Glutamatergic neuron (in vitro differentiated cells): ENCODE results near the gene JPH4. TPM values are rescaled to one million over a fixed set of nuclear protein-coding genes. Genes with fewer than 3 reads are reported as not detected.

ENCODE experiments used
- DNase-seq: peaks from one replicate; pipeline ENCODE4 v3.0.0; 2022
- H3K27ac Mint-ChIP-seq: one replicate; pipeline ENCODE4 v1.8.0; 2020; ENCODE audit warnings: mild to moderate bottlenecking, mixed read lengths, inconsistent platforms; ENCODE audit not compliant: unreplicated experiment
- H3K27me3 Mint-ChIP-seq: one replicate; pipeline ENCODE4 v1.8.0; 2020; ENCODE audit warnings: mild to moderate bottlenecking, moderate library complexity, mixed read lengths, inconsistent platforms; ENCODE audit not compliant: unreplicated experiment
- H3K36me3 Mint-ChIP-seq: one replicate; pipeline ENCODE4 v1.8.0; 2020; ENCODE audit warnings: mild to moderate bottlenecking, mixed read lengths, inconsistent platforms; ENCODE audit not compliant: unreplicated experiment
- H3K4me1 Mint-ChIP-seq: one replicate; pipeline ENCODE4 v1.8.0; 2020; ENCODE audit warnings: mild to moderate bottlenecking, low read depth, mixed read lengths, inconsistent platforms; ENCODE audit not compliant: unreplicated experiment
- H3K4me3 Mint-ChIP-seq: one replicate; pipeline ENCODE4 v1.8.0; 2020; ENCODE audit warnings: mild to moderate bottlenecking, mixed read lengths, inconsistent platforms; ENCODE audit not compliant: unreplicated experiment
- H3K9me3 Mint-ChIP-seq: one replicate; pipeline ENCODE4 v1.8.0; 2020; ENCODE audit warnings: mild to moderate bottlenecking, moderate library complexity, mixed read lengths, inconsistent platforms; ENCODE audit not compliant: unreplicated experiment
- total RNA-seq: library from RNA; stranded (reverse); fragmentation: NEBNext Ultra II Directional; extraction: Animal tissue kit (Norgen Biotek cat#: 25700); gene quantifications from one replicate; pipeline ENCODE4 v1.2.1, GENCODE V29; 2021; ENCODE audit not compliant: unreplicated experiment
- TF ChIP-seq, protein P1 (sequence below): fragments of 200-600 bp; sonication (generic); IDR thresholded peaks from one replicate; pipeline ENCODE4 v1.5.0; 2021; ENCODE audit not compliant: partially characterized antibody, unreplicated experiment

JPH4 gene
- total RNA-seq, 1 donor from 2014 or later = 52.7 TPM

DNA sequence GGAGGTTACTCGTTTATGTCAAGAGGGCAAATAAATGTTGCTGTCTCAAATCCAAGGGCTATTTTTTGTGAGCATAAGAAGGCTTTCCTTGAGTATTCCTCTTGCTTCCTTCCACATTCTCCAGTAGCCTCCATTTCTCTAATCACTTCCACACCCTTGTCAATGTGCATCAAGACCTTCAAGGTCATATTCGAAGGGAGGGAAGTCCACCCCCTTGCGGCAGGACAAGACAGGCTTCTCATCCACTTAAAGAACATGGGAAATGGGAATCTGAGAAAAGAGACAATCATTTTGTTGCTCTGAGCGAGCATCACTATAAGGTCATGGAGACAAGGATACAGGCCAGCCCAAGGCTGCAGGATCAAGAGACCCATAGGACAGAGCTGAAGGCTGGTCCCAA is 44.4 kb upstream of the JPH4 start:
- H3K36me3 Mint-ChIP-seq = peaks cover 5% of the 10 kb centered on the region
- TF ChIP-seq, protein P1, sequence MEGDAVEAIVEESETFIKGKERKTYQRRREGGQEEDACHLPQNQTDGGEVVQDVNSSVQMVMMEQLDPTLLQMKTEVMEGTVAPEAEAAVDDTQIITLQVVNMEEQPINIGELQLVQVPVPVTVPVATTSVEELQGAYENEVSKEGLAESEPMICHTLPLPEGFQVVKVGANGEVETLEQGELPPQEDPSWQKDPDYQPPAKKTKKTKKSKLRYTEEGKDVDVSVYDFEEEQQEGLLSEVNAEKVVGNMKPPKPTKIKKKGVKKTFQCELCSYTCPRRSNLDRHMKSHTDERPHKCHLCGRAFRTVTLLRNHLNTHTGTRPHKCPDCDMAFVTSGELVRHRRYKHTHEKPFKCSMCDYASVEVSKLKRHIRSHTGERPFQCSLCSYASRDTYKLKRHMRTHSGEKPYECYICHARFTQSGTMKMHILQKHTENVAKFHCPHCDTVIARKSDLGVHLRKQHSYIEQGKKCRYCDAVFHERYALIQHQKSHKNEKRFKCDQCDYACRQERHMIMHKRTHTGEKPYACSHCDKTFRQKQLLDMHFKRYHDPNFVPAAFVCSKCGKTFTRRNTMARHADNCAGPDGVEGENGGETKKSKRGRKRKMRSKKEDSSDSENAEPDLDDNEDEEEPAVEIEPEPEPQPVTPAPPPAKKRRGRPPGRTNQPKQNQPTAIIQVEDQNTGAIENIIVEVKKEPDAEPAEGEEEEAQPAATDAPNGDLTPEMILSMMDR = no peak
- no peak for DNase-seq
- peaks cover 2% of the 10 kb centered on the region for H3K9me3 Mint-ChIP-seq
- H3K4me3 Mint-ChIP-seq = no peak overlapping the region
- H3K4me1 Mint-ChIP-seq = no peaks in the 10 kb centered on the region
- H3K27ac Mint-ChIP-seq = no peak overlapping the region
- H3K27me3 Mint-ChIP-seq = no peaks in the 10 kb centered on the region

DNA sequence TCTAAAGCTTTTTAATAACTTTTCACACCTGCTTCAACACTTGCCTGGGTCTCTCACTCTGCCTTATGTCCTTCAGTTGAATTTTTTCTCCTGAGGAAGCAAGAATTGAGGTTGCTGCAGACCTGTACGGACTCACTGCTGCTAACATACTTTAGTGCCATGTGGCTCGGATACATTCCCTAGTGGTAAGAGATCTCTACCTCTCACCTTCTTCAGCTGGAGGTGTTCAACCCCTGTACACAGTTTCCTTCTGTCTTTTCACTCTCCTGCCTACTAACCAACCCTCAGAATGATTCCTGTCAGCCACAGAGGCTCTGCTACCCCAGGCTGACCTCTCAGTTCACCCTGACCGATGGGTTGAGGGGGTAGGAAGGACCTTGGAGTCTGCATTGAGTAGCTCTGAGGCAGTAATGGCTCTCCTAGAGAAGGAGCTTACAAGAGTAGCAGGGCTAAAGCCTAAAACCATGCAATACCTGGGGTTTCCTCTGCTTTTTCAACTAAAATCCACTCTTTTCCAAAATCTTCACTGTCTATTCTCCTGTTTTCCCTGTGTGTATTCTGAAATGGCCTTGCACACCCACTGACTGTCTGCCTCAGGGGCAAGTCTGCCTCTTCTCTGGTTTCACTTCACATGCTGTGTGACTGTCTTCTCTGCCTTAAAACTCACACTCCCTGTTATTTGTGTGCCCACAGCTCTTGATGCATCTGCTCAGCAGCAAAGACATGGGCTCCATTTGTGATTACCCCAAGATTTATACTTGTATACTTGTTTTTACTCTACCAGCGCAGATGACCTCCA is 43.5 kb upstream of the JPH4 start:
- no peak for DNase-seq
- H3K27ac Mint-ChIP-seq = no peak overlapping the region
- no peak overlapping the region for H3K4me3 Mint-ChIP-seq
- peaks cover 5% of the 10 kb centered on the region for H3K36me3 Mint-ChIP-seq
- TF ChIP-seq, protein P1 = no peak
- H3K4me1 Mint-ChIP-seq = no peaks in the 10 kb centered on the region
- no peaks in the 10 kb centered on the region for H3K27me3 Mint-ChIP-seq
- H3K9me3 Mint-ChIP-seq = peaks cover 2% of the 10 kb centered on the region

DNA sequence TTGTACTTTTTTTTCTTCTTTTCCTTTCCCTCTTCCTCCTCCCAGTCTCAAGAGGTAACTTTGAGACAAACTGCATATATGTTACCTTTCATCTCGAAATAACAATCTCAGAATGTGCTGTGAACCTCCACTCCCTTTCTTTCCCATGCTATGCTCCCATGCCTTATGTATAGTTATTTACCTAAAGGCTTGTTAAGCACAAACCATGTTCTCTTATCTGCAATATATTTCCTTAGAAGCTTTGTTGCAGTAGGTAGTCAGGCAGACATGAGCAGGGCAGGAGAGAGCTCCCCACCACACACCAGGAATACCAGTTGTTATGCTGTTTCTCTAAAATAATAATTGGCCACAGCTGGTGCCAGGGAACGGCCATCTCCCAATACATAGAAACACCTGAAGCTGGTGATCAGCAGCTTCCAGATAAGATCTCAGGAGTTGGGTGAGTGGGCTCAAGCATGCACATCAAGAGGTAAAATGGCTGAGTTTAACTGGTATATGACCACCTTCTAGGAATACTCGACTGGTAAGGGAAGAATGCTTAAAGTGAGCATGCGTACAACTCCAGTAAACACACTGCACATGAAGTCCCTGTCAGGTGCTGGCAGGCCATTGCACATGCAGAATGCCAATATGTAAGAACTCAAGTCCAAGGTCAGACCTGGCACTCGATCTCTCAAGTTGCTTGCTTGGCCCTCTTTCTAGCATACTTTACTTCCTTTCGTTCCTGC is 42.8 kb upstream of the JPH4 start:
- Mint-ChIP-seq H3K36me3 (peaks cover 5% of the 10 kb centered on the region), H3K27ac (no peak overlapping the region), H3K4me3 (no peak overlapping the region), H3K27me3 (no peaks in the 10 kb centered on the region), H3K4me1 (no peaks in the 10 kb centered on the region), H3K9me3 (peaks cover 2% of the 10 kb centered on the region)
- DNase-seq = no peak
- TF ChIP-seq, protein P1 = no peak

DNA sequence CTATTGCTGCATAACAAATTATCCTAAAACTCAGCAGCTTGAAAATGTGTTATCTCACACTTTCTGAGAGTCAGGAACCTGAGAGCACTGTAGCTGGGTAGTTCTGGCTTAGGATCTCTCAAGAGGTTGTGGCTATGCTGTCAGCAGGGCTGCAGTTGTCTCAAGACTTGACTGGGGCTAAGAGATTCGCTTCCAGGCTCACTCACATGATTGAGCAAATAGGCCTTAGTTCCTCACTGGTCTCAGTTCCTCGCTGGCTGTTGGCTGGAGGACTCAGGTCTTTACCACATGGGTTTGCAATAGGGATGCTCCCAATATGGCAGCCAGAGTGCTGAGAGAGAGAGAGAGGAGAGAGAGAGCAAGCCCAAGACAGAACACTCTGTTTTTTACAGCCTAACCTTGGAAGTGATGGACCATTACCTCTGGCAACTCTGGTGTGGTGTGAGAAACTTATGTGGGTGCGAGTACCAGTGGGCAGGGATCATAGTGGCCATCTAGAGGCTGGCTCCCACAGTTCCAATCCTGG is 41.6 kb upstream of the JPH4 start:
- H3K36me3 Mint-ChIP-seq = peaks cover 5% of the 10 kb centered on the region
- H3K9me3 Mint-ChIP-seq = peaks cover 1% of the 10 kb centered on the region
- no peaks in the 10 kb centered on the region for H3K4me1 Mint-ChIP-seq
- no peak overlapping the region for H3K4me3 Mint-ChIP-seq
- no peak overlapping the region for H3K27ac Mint-ChIP-seq
- DNase-seq = no peak
- H3K27me3 Mint-ChIP-seq = no peaks in the 10 kb centered on the region
- TF ChIP-seq, protein P1 = no peak

DNA sequence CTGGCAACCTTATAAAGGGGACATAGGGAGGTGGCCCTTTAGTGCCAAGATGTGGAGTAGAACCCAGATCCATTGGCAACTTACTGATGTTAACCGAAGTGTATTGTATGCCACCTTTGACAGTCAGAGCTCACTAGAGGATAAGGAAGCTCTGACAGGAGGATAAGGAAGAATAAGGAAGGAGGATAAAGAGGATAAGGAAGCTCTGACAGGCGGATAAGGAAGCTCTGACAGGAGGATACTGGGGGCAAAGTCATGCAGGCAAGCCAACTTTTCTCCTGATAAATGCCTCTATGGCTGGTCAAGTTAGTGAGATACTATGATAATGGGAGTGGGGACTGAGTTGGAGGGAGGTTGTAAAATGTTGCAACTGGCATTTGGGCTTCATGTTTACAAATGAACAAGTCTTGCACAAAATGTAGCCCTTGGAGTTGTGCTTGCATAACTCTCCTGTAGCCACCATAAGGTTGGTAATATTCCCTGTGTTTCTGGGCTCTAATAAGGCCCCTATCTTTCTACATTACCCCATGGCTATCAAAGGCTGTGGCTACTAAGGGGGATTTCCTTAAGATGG is 39.9 kb upstream of the JPH4 start:
- Mint-ChIP-seq H3K36me3 (no peaks in the 10 kb centered on the region), H3K27ac (no peak overlapping the region), H3K27me3 (no peaks in the 10 kb centered on the region), H3K4me3 (no peak overlapping the region), H3K4me1 (no peaks in the 10 kb centered on the region), H3K9me3 (no peaks in the 10 kb centered on the region)
- DNase-seq = no peak
- TF ChIP-seq, protein P1 = no peak
